ENCODE measurements around the gene CHD6. TPM values are rescaled to one million over a fixed set of nuclear protein-coding genes. Genes with fewer than 3 reads are reported as not detected.

Gene CHD6
- total RNA-seq, 1 experiment from 2014 or later, result 26.6 TPM

DNA sequence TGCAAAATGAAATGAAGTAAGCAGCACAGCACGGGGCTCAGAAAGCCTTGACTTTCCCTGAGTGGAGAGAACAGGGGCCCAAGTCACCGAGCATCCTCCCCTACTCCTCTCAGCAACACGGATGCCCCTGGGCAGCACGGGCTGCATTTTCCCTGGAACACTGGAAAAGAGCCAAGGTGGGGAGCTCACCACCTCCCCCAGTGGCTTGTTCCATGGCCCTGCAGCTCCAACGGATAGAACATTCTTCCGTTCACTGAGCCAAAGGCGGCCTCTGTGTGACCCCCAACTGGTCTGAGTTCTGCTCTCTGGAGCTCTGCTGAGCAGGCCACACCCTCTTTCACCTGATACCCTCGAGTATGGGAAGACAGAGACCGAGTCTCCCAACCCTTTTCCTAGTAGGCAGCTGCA is 230.7 kb downstream of the CHD6 start:
- Histone ChIP-seq H3K9me3 (ENCODE audit: control insufficient read depth in 1 of 2, insufficient read depth in 1 of 2, low read depth in 1 of 2, low read length in 2 of 2) (no peaks in the 10 kb centered on the region), H2AFZ (ENCODE audit: low read depth, low read length, poor library complexity, severe bottlenecking) (no peak overlapping the region), H3K4me3 (replicated peaks in 1 of 2; ENCODE audit: low read depth in 1 of 2, low read length in 2 of 2) (no peak overlapping the region), H3K27me3 (ENCODE audit: insufficient read depth, low read length) (no peaks in the 10 kb centered on the region), H3K27ac (ENCODE audit: low read depth, low read length) (no peak overlapping the region), H3K79me2 (ENCODE audit: insufficient read depth, low read length) (no peaks in the 10 kb centered on the region), H3K4me1 (ENCODE audit: control insufficient read depth in 1 of 2, insufficient read depth in 2 of 2, low read length in 2 of 2) (no peaks in the 10 kb centered on the region; a peak in 1 of 4 replicates), H3K4me2 (ENCODE audit: low read length) (no peak overlapping the region), H3K9ac (ENCODE audit: low read length) (no peak overlapping the region), H3K9me2 (ENCODE audit: insufficient read depth) (no peaks in the 10 kb centered on the region), H3K36me3 (ENCODE audit: control insufficient read depth in 1 of 2, insufficient read depth in 2 of 2, low read length in 2 of 2) (no peaks in the 10 kb centered on the region), H4K20me1 (ENCODE audit: insufficient read depth) (no peaks in the 10 kb centered on the region)
- ChIA-PET POLR2A (no interaction called here), CTCF (no interaction called here), RAD21 (ENCODE audit: low non-redundant PET in 1 of 2, low total read pairs in 2 of 2, uncharacterized antibody in 2 of 2, unreplicated experiment in 2 of 2) (no interaction called here)
- TF ChIP-seq, protein P1, sequence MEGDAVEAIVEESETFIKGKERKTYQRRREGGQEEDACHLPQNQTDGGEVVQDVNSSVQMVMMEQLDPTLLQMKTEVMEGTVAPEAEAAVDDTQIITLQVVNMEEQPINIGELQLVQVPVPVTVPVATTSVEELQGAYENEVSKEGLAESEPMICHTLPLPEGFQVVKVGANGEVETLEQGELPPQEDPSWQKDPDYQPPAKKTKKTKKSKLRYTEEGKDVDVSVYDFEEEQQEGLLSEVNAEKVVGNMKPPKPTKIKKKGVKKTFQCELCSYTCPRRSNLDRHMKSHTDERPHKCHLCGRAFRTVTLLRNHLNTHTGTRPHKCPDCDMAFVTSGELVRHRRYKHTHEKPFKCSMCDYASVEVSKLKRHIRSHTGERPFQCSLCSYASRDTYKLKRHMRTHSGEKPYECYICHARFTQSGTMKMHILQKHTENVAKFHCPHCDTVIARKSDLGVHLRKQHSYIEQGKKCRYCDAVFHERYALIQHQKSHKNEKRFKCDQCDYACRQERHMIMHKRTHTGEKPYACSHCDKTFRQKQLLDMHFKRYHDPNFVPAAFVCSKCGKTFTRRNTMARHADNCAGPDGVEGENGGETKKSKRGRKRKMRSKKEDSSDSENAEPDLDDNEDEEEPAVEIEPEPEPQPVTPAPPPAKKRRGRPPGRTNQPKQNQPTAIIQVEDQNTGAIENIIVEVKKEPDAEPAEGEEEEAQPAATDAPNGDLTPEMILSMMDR (IDR thresholded peaks at IDR 0.05 in 2 of 3, conservative IDR thresholded peaks at IDR 0.05 in 1 of 3; ENCODE audit: borderline replicate concordance in 1 of 3, insufficient read depth in 1 of 3, low read depth in 2 of 3, low read length in 2 of 3), result 0 out of 6 replicates have a peak, but pooled peaks of 1 of the 3 experiments have one; percentile 8
- no peak for TF ChIP-seq SIN3A (IDR thresholded peaks at IDR 0.05; ENCODE audit: low read depth)
- no TSS peak for BruUV-seq (replicated peaks)
- intact Hi-C loops (cut with micrococcal nuclease), result no loop called here
- ATAC-seq (0 out of 2 replicates have a peak, but pooled peaks have one; percentile 49), DNase-seq (ENCODE audit: low read depth, low spot score) (no peak)

DNA sequence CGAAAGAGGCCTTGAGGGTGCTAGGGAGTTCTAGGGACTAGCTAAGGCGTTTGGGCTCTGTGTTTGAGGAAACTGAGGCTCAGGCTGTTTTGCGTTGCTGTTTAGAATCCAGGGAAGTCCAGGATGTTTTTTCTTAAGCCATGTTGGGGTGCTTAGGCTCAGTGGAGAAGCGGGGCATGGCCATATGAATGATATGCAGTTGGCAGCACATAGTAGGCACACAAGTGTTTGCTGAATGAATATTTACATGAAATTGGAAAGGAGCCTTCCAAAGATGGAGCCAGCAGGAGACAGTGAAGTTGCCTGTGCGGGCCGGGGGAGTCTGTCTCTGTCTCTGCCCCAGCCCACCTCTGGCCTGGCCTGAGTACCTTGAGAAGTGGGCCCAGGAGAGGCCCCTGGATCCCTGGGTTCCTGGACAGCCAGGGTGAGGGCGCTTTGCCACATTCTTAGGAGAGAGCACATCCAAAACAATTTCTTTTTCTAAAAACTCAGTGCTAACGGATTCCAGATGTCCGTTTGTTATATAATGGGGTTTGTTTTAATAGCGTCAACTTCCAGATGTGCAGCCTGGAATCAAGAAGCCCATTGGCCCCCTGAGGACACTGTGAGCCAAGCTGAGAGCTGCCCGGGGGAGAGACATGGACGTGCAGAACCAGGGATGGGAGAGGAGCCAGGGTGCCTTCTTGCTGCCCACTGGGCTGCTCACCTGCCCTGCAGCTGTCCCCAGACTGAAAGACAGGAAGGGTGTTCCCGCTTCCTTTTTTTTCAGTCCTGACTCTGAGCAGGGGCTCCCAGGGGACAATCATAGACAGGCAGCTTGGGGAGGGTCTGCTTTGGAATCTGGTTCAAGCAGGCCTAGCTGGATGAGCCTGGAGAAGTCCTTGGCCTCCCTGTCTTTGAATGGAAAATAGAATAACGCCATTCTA is 231.4 kb downstream of the CHD6 start:
- Histone ChIP-seq H3K27ac (ENCODE audit: low read depth, low read length) (no peak overlapping the region), H3K4me1 (ENCODE audit: control insufficient read depth in 1 of 2, insufficient read depth in 2 of 2, low read length in 2 of 2) (no peaks in the 10 kb centered on the region; a peak in 1 of 4 replicates), H2AFZ (ENCODE audit: low read depth, low read length, poor library complexity, severe bottlenecking) (no peak overlapping the region), H3K9me3 (ENCODE audit: control insufficient read depth in 1 of 2, insufficient read depth in 1 of 2, low read depth in 1 of 2, low read length in 2 of 2) (no peaks in the 10 kb centered on the region), H3K79me2 (ENCODE audit: insufficient read depth, low read length) (no peaks in the 10 kb centered on the region), H4K20me1 (ENCODE audit: insufficient read depth) (no peaks in the 10 kb centered on the region), H3K4me2 (ENCODE audit: low read length) (no peak overlapping the region), H3K36me3 (ENCODE audit: control insufficient read depth in 1 of 2, insufficient read depth in 2 of 2, low read length in 2 of 2) (no peaks in the 10 kb centered on the region), H3K27me3 (ENCODE audit: insufficient read depth, low read length) (no peaks in the 10 kb centered on the region), H3K9ac (ENCODE audit: low read length) (no peak overlapping the region), H3K9me2 (ENCODE audit: insufficient read depth) (no peaks in the 10 kb centered on the region), H3K4me3 (replicated peaks in 1 of 2; ENCODE audit: low read depth in 1 of 2, low read length in 2 of 2) (no peak overlapping the region)
- ChIA-PET RAD21 (ENCODE audit: low non-redundant PET in 1 of 2, low total read pairs in 2 of 2, uncharacterized antibody in 2 of 2, unreplicated experiment in 2 of 2) (no interaction called here), CTCF (no interaction called here), POLR2A (no interaction called here)
- no peak for ATAC-seq
- BruUV-seq (replicated peaks), result no TSS peak
- intact Hi-C loops (cut with micrococcal nuclease), result no loop called here
- no peak for DNase-seq (ENCODE audit: low read depth, low spot score)
- TF ChIP-seq ZFX (IDR thresholded peaks at IDR 0.05) (no peak), YY1 (IDR thresholded peaks at IDR 0.05; ENCODE audit: extremely low read depth, insufficient replicate concordance, low read depth, low read length) (no peak), EZH2 (IDR thresholded peaks at IDR 0.05) (no peak), ATF3 (IDR thresholded peaks at IDR 0.05) (no peak), POLR2A (IDR thresholded peaks at IDR 0.05; ENCODE audit: borderline replicate concordance, extremely low read depth, insufficient read depth, insufficient read length) (no peak), SP1 (IDR thresholded peaks at IDR 0.05; ENCODE audit: low read depth) (no peak), EZH2phosphoT487 (IDR thresholded peaks at IDR 0.05; ENCODE audit: borderline replicate concordance) (no peak), EGR1 (IDR thresholded peaks at IDR 0.05; ENCODE audit: low read depth) (no peak), SRF (IDR thresholded peaks at IDR 0.05; ENCODE audit: low read depth) (no peak), ELF1 (IDR thresholded peaks at IDR 0.05; ENCODE audit: borderline replicate concordance, low read depth) (no peak)
- TF ChIP-seq, protein P1 (IDR thresholded peaks at IDR 0.05 in 2 of 3, conservative IDR thresholded peaks at IDR 0.05 in 1 of 3; ENCODE audit: borderline replicate concordance in 1 of 3, insufficient read depth in 1 of 3, low read depth in 2 of 3, low read length in 2 of 3), result no peak

All from HCT116 (cell line).